ENCODE measurements around the gene TNFRSF19. TPM values are rescaled to one million over a fixed set of nuclear protein-coding genes. Genes with fewer than 3 reads are reported as not detected.
"Not testable (repeated sequence)": the region's sequence is repeated elsewhere in the genome, so short reads cannot be mapped to it uniquely, and the experiment has no call there.

The TNFRSF19 gene
- total RNA-seq, 1 experiment from 2014 or later: 130 TPM

DNA sequence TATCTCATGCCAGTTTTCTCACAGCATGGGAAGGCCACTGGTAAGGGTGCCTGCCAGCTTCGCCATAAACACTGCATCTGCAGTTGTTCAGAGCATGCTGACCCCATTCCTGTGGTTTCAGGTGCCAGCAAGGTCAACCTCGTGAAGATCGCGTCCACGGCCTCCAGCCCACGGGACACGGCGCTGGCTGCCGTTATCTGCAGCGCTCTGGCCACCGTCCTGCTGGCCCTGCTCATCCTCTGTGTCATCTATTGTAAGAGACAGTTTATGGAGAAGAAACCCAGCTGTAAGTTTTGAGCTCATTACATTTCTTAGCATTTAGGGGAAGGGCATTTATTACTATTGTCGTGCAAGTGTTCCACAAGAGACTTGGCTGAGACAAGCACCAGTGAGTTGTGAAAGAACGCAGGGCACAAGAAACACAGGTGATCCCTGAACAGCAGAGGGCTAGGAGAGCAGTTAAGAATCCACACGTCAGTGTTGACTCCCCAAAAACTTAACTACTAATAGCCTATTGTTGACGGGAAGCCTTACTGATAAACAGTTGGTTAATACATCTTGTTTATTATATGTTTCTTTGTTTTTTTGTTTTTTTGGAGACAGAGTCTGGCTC, 88.8 kb downstream of the TNFRSF19 start:
- DNase-seq (ENCODE audit: low read depth, low spot score): no peak
- in situ Hi-C loops (cut with HindIII; ENCODE audit: low pct_unique_long_range_greater_than_20kb, low sequenced_read_pairs): no loop called here

- in situ Hi-C loops (cut with HindIII; ENCODE audit: low pct_unique_long_range_greater_than_20kb, low sequenced_read_pairs): no loop called here
- no peak for DNase-seq (ENCODE audit: low read depth, low spot score)
Measured at GRCh38 chr13:23660249-23660648, 90.0 kb downstream of the TNFRSF19 start.

DNA sequence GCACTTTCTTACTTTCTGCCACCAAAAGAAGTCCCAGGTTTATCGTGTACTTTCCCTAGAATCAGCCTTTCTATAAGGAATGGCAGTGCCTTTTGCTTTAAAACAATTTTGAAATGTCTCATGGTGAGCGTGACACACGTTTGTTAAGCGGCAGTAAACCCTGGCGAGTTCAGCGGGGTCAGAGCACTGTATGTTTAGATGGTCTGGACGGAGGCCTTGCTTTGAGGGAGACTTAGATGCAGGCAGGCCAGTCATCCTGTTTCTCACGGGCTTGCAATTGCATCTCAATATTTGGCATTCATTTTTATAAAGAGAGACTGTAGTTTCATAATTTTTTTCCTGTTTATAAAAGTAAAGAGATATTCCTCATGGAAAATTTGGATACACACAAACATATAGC, 96.4 kb downstream of the TNFRSF19 start:
- in situ Hi-C loops (cut with HindIII; ENCODE audit: low pct_unique_long_range_greater_than_20kb, low sequenced_read_pairs): no loop called here
- no peak for DNase-seq (ENCODE audit: low read depth, low spot score)

GRCh38 chr13:23667750-23668149, 97.5 kb downstream of the TNFRSF19 start:
- in situ Hi-C loops (cut with HindIII; ENCODE audit: low pct_unique_long_range_greater_than_20kb, low sequenced_read_pairs): no loop called here
- DNase-seq (ENCODE audit: low read depth, low spot score): no peak

DNA sequence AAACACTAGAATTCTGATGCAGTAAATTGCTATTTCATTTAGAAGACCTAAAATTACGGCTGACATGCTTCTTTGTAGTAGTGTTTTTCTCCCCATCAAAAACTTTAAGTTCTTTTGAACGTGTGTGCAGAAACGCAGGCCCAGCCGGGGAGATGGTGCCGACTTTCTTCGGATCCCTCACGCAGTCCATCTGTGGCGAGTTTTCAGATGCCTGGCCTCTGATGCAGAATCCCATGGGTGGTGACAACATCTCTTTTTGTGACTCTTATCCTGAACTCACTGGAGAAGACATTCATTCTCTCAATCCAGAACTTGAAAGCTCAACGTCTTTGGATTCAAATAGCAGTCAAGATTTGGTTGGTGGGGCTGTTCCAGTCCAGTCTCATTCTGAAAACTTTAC, 98.3 kb downstream of the TNFRSF19 start:
- in situ Hi-C loops (cut with HindIII; ENCODE audit: low pct_unique_long_range_greater_than_20kb, low sequenced_read_pairs): no loop called here
- DNase-seq (ENCODE audit: low read depth, low spot score): no peak

- no peak for DNase-seq (ENCODE audit: low read depth, low spot score)
- in situ Hi-C loops (cut with HindIII; ENCODE audit: low pct_unique_long_range_greater_than_20kb, low sequenced_read_pairs): no loop called here
Measured at GRCh38 chr13:23670793-23671192, 100.6 kb downstream of the TNFRSF19 start.

DNA sequence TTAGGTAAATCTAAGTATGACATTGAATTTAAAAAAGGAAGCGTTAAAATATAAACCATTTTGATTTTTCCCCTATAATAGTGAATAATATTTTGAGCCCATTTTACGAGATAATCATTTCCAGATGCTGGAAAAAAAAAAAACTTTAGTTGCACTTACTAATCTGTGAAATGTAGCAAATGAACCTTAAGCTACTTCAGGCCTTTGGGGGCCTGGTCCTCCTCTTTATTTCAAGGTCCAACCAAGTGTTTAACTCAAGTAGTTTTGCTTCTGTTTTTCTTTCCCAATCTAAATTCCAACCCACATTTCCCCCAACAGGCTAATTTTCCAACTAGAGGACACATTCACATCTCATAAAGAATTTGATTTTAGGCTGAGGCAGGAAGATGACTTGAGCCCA, 101.2 kb downstream of the TNFRSF19 start:
- no peak for DNase-seq (ENCODE audit: low read depth, low spot score)
- in situ Hi-C loops (cut with HindIII; ENCODE audit: low pct_unique_long_range_greater_than_20kb, low sequenced_read_pairs): no loop called here

GRCh38 chr13:23671897-23672296, 101.7 kb downstream of the TNFRSF19 start:
- DNase-seq (ENCODE audit: low read depth, low spot score): peak; percentile 23
- in situ Hi-C loops (cut with HindIII; ENCODE audit: low pct_unique_long_range_greater_than_20kb, low sequenced_read_pairs): no loop called here

GRCh38 chr13:23672616-23673015, 102.4 kb downstream of the TNFRSF19 start:
- in situ Hi-C loops (cut with HindIII; ENCODE audit: low pct_unique_long_range_greater_than_20kb, low sequenced_read_pairs): no loop called here

DNA sequence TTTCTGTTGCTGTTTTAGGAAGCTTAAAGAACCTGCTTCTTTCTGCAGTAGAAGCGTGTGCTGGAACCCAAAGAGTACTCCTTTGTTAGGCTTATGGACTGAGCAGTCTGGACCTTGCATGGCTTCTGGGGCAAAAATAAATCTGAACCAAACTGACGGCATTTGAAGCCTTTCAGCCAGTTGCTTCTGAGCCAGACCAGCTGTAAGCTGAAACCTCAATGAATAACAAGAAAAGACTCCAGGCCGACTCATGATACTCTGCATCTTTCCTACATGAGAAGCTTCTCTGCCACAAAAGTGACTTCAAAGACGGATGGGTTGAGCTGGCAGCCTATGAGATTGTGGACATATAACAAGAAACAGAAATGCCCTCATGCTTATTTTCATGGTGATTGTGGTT, 103.1 kb downstream of the TNFRSF19 start:
- DNase-seq (ENCODE audit: low read depth, low spot score): no peak

More at GRCh38 chr13:23672616-23673015, 102.4 kb downstream of the TNFRSF19 start:
- DNase-seq (ENCODE audit: low read depth, low spot score): peak; percentile 42

GRCh38 chr13:23673867-23674605, 103.8 kb downstream of the TNFRSF19 start:
- no peak for DNase-seq (ENCODE audit: low read depth, low spot score)
- in situ Hi-C loops (cut with HindIII; ENCODE audit: low pct_unique_long_range_greater_than_20kb, low sequenced_read_pairs): no loop called here

More for the DNA sequence above, 103.1 kb downstream of the TNFRSF19 start:
- in situ Hi-C loops (cut with HindIII; ENCODE audit: low pct_unique_long_range_greater_than_20kb, low sequenced_read_pairs): no loop called here

DNA sequence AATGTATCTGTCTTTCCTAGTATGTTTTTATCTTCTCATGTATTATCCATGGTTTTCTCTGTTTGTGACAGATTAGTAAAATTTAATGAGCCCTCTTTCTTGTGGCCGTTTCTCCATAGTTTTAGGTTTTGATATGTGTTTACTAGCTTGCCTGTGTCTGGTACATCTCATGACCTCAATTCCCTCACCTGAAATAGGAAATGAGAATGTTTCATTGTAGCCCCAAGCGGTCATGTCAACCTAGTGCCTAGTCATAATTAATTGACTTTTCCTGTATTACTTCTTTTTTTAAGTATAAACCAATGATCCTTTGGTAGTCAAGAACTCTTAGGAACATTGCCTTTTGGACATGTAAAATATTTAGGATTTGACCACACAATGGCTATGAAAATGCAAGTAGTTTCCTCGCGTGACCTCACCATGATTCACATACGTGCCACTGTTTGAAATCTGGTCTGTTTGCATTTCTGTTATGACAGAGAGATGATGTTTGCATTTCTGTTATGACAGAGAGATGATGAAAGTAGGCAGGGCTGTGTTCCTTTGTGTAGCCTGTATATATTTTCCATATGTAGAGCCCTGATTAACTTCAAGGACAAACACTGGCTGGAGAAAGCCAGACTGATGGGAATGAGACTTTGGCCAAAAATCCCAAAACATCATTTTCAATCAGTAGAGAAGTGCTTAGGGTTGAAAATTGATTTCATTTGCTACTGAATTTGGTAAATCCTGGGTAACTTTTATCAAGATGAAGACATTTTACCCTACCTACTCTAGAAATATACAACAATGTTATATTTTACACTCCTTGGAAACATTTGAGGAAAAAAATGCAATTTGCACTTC, 104.8 kb downstream of the TNFRSF19 start:
- in situ Hi-C loops (cut with HindIII; ENCODE audit: low pct_unique_long_range_greater_than_20kb, low sequenced_read_pairs): no loop called here
- DNase-seq (ENCODE audit: low read depth, low spot score): no peak

DNA sequence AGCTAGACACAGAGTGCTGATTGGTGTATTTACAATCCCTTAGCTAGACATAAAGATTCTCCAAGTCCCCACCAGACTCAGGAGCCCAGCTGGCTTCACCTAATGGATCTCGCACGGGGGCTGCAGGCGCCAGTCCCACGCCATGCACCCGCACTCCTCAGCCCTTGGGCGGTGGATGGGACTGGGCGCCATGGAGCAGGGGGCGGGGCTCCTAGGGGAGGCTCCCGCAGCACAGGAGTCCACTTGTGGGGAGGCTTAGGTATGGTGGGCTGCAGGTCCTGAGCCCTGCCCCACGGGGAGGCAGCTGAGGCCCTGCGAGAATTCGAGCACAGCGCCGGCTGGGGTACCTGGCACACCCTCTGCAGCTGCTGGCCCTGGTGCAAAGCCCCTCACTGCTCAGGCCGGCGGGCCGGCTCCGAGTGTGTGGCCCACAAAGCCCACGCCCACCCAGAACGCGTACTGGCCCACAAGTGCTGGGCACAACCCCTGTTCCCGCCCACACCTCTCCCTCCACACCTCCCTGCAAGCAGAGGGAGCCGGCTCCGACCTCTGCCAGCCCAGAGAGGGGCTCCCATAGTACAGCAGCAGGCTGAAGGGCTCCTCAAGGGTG, 107.6 kb downstream of the TNFRSF19 start:
- in situ Hi-C loops (cut with HindIII; ENCODE audit: low pct_unique_long_range_greater_than_20kb, low sequenced_read_pairs); DNase-seq (ENCODE audit: low read depth, low spot score): not testable (repeated sequence)

- no peak for DNase-seq (ENCODE audit: low read depth, low spot score)
- in situ Hi-C loops (cut with HindIII; ENCODE audit: low pct_unique_long_range_greater_than_20kb, low sequenced_read_pairs): no loop called here
Measured at GRCh38 chr13:23678795-23679194, 108.6 kb downstream of the TNFRSF19 start.

GRCh38 chr13:23679220-23679619, 109.0 kb downstream of the TNFRSF19 start:
- no peak for DNase-seq (ENCODE audit: low read depth, low spot score)
- in situ Hi-C loops (cut with HindIII; ENCODE audit: low pct_unique_long_range_greater_than_20kb, low sequenced_read_pairs): no loop called here

DNA sequence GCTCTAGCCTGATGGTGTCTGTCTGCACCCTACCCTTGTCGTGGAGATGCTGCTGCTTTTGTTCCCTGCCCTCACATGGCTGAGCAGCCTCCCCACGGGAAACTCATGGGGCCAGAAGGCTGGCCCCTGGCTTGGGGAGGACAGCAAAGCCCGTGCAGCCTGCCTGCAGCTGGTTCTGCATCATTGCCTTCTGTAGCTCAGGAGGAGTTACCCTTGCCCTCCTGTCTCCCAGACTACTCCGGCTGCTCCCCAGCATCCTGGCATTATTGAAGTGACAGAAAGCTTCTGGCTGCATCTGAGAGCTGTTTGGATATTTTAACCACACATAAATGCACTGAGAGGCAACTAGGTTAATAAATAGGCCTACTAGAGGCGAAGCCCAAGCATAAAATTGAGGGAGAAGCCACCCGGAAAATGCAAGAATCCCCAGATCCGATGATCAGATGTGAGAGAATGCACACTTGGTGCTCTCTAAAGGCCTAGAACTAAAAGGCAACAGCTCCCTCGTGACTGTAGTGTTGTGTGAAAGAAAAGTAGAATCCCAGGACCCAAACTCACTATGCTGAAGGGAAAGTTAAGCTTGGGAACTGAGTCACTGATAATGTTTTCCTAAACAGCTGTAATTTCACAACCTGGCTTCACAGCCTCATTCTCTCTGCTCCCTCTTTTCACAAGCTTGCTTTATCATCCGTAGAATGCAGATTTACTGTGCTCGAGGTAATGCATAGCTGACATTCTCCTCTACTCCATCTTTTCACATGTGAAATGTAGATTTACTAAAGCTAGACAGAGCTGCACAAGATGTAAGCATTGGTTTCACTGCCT, 110.8 kb downstream of the TNFRSF19 start:
- DNase-seq (ENCODE audit: low read depth, low spot score): no peak
- in situ Hi-C loops (cut with HindIII; ENCODE audit: low pct_unique_long_range_greater_than_20kb, low sequenced_read_pairs): no loop called here

DNA sequence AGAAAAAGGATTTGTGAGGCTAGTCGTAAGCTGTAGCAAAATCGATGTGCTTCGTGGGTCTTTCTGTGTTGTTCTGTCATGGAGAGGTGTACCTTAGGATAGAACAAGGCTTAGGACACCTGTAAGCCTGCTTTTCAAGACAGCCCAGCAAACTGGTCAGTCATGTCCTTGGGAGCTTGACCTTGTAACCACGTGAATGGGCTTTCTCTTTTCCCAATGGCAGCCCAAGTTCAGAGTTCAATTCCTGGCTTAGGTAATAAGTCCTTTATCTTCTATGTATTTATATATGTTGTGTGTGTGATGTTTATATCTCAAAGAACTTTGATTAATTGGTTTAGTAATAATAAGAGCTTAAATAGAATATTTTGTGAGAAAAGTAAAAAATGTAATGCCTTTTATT, 112.9 kb downstream of the TNFRSF19 start:
- DNase-seq (ENCODE audit: low read depth, low spot score): no peak
- in situ Hi-C loops (cut with HindIII; ENCODE audit: low pct_unique_long_range_greater_than_20kb, low sequenced_read_pairs): no loop called here

All from SK-MEL-5 (cell line).